ENCODE data around the gene INPP5A. TPM values are rescaled to one million over a fixed set of nuclear protein-coding genes. Genes with fewer than 3 reads are reported as not detected.

The INPP5A gene
- total and polyA plus RNA-seq, 2 of the 13 experiments (the other 11 are each of a cell fraction or from before 2014, with no cell fraction given), result 17.5 to 37.9 TPM

DNA sequence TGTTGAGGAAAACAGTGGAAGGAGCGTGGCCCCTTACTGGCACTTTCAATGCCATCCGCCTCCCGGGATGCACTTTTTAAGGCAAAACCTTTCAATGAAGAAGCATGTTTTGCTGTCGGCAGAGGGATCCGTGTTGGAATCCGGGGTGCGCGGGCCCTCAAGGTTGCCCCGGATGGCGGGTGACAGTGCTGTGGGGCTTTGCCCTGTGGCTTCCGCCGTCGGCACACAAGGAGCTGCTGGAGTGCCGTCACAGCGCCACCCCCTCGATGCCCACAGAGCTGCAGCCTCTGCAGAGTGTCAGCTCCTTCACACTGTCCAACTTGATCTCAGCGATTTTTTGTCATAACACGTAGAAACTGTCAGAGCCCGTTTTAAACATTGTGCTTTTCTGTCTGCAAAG lies 189.4 kb downstream of the INPP5A start:
- Histone ChIP-seq H3K4me3 (replicated peaks in 1 of 3; ENCODE audit: insufficient read depth in 1 of 3, low read depth in 2 of 3, low read length in 3 of 3) (no peak overlapping the region), H3K36me3 (replicated peaks in 1 of 2; ENCODE audit: control insufficient read depth in 1 of 2, insufficient read depth in 2 of 2, low read length in 2 of 2) (peaks cover 0 to 8% of the 10 kb centered on the region in 2 experiments; a peak in 1 of 5 replicates), H3K27ac (ENCODE audit: extremely low read length, insufficient read depth, low read length) (no peak overlapping the region), H3K4me1 (ENCODE audit: insufficient read depth, low read length) (no peaks in the 10 kb centered on the region), H2AFZ (ENCODE audit: low read length) (no peak overlapping the region), H4K20me1 (ENCODE audit: insufficient read depth, low read length) (no peaks in the 10 kb centered on the region), H3K9me3 (ENCODE audit: low read length) (no peaks in the 10 kb centered on the region), H3K27me3 (ENCODE audit: control insufficient read depth in 1 of 2, insufficient read depth in 2 of 2, low read length in 2 of 2) (no peaks in the 10 kb centered on the region), H3K9ac (ENCODE audit: insufficient read depth, low read depth, low read length) (no peak overlapping the region), H3K79me2 (ENCODE audit: insufficient read depth, low read length) (no peaks in the 10 kb centered on the region), H3K4me2 (ENCODE audit: low read depth, low read length) (no peak overlapping the region)
- in situ Hi-C loops (cut with HindIII; ENCODE audit: extremely low pct_ligation_motif_present, low pct_unique_long_range_greater_than_20kb), result no loop called here
- POLR2A ChIA-PET, result no interaction called here
- CTCF ChIA-PET (ENCODE audit: low intra/inter-chr PET ratio, low total read pairs), result no interaction called here
- no TSS peak for BruUV-seq (replicated peaks)
- WGBS (ENCODE audit: low lambda C conversion rate), result 94% methylated on average over 19 of the region's 19 CpGs
- ATAC-seq (no peak), DNase-seq (ENCODE audit: low spot score) (no peak), FAIRE-seq (no peak)
- intact Hi-C loops (cut with micrococcal nuclease; ENCODE audit: unreplicated experiment), result no loop called here
- TF ChIP-seq RBM39 (IDR thresholded peaks at IDR 0.05; ENCODE audit: low read depth, low read length, poor library complexity, severe bottlenecking) (no peak), ZNF839 (CRISPR knock-in tag; IDR thresholded peaks at IDR 0.05; ENCODE audit: borderline replicate concordance) (no peak), POLR2AphosphoS2 (IDR thresholded peaks at IDR 0.05; ENCODE audit: low read depth, low read length) (no peak), ZNF646 (CRISPR knock-in tag; IDR thresholded peaks at IDR 0.05) (no peak), SRY (CRISPR knock-in tag; IDR thresholded peaks at IDR 0.05) (no peak)
- TF ChIP-seq, protein P1, sequence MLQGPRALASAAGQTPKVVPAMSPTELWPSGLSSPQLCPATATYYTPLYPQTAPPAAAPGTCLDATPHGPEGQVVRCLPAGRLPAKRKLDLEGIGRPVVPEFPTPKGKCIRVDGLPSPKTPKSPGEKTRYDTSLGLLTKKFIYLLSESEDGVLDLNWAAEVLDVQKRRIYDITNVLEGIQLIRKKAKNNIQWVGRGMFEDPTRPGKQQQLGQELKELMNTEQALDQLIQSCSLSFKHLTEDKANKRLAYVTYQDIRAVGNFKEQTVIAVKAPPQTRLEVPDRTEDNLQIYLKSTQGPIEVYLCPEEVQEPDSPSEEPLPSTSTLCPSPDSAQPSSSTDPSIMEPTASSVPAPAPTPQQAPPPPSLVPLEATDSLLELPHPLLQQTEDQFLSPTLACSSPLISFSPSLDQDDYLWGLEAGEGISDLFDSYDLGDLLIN (CRISPR knock-in tag; IDR thresholded peaks at IDR 0.05; ENCODE audit: borderline replicate concordance), result no peak

All from HepG2 (cell line).